GM12801 (cell line): Measurements from ENCODE around the gene SIRPB2.

Source experiments
- TF ChIP-seq, protein P1 (sequence below): IDR thresholded peaks from one replicate; pipeline ENCODE4 v1.5.1; 2011; ENCODE audit warnings: control low read depth; ENCODE audit not compliant: insufficient read length; ENCODE audit errors: extremely low read depth

Gene SIRPB2

DNA sequence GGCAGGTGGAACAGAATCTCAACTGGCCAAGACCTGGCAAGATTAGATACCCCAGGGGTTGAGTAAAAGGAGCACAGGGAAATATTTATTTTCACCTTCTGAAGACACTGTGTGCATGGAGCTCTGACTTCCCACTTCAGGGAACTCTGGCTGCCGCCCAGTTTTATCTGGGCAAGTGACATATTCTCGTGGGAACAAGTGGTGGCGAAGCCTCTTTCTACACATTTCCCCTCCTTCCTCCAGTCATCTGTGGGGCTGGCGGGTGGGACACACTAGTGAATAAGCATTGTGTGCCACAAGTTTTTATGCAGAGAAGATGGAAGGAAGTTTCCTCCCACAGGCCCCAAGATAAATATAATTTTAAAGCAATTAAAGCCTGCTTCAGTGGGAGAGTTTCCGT is 48.1 kb downstream of the SIRPB2 start:
- TF ChIP-seq, protein P1, sequence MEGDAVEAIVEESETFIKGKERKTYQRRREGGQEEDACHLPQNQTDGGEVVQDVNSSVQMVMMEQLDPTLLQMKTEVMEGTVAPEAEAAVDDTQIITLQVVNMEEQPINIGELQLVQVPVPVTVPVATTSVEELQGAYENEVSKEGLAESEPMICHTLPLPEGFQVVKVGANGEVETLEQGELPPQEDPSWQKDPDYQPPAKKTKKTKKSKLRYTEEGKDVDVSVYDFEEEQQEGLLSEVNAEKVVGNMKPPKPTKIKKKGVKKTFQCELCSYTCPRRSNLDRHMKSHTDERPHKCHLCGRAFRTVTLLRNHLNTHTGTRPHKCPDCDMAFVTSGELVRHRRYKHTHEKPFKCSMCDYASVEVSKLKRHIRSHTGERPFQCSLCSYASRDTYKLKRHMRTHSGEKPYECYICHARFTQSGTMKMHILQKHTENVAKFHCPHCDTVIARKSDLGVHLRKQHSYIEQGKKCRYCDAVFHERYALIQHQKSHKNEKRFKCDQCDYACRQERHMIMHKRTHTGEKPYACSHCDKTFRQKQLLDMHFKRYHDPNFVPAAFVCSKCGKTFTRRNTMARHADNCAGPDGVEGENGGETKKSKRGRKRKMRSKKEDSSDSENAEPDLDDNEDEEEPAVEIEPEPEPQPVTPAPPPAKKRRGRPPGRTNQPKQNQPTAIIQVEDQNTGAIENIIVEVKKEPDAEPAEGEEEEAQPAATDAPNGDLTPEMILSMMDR = no peak

DNA sequence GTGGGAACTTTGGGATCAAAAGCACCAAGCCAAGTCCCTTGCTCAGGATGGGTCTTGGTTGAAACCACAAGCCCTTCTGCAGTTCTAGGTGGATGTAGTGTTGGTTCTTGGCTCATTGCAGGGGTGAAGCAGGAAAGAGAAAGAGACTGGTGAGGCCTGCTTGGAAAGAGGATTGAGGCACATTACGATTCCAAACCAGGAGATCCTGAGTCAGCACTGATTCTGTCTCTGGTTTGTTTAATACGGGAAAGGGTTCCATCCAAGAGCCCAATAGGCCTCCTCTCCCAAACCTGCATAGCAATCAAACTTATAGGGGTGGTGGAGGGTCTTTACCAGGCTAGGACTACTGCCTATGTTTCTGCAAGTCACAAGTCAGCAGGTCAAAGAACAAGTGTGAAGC is 48.9 kb downstream of the SIRPB2 start:
- TF ChIP-seq, protein P1 = no peak

DNA sequence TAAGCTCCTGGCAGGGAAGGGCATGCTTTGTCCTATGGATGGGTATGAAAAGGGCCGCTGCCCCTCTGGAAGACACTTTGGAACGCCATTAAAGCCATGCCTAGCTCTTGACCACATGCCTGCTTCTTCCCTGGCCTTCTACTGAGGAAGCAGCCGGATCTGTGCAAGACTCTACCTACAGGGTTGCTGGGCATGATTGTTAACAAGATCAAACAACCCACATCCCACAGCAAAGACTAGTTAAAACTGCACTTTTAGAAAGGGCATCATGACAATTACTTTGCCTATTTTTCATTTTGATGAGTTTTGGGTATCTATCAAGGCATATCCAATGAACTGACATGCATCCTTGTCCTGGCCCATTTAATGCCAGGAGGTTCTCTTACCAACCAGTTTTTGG is 50.1 kb downstream of the SIRPB2 start:
- TF ChIP-seq, protein P1 = no peak

DNA sequence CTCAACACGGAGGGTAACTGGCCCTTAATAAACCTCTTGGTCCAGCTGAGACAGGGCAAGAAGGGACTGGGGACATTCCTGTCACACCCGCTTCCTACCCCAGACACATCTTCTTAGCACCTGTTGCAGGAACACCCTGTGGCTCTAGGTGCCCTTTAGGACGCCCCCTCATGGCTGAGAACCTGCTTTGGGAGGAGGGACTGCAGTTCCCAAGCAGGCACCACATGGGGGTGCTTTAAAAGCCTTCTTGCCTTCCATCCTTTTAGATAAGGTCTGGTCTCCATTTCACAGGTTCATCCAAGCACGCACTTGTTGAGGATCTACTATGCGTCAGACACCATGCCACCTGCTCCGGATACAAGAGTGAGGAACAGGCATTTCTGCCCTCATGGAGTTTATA is 51.2 kb downstream of the SIRPB2 start:
- TF ChIP-seq, protein P1 = no peak

DNA sequence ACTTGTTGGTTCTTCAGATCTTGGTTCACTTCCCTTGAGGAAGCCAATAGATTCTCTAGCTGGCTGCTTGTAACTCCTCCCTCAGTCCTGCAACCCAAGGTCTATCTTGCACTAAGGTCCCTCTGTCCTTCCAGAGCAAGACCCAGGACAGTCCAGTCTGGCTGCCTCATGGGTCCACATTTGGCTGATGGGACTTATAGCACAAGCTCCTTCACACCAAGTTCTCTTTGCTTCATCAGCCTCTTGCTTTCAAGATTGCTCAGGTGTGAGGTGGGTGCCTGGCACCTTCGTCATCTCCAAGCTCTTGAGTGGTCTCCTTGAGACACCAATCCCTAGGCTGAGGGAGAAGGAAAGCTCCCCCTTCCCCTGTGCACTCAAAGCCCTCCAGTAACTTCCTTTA is 52.9 kb downstream of the SIRPB2 start:
- TF ChIP-seq, protein P1 = no peak

DNA sequence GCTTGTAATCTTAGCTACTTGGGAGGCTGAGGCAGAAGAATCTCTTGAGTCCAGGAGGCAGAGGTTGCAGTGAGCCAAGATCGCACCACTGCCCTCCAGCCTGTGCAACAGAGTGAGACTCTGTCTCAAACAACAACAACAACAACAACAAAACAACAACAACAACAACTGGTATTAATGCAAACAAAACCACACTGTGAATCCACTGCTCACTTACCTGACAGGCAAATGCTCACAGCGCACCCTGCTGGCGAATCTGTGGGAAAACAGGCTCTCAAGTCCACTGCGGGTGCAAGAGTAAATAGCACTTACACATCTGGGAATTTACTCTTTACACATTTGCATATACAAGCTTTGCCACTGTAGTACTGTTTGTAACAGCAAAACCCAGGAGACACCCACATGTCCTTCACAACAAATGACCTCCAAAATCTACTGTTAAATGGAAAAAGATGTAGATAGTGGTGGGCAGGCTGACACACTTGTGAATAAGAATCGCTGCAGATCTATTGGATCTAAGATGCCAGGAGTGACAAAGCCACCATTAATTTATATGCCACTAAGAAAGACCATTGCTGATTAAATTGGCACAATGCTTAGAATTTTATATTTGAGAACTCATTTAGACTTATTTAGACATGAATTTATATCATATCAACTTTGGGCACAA is 53.9 kb downstream of the SIRPB2 start:
- TF ChIP-seq, protein P1 = no peak

DNA sequence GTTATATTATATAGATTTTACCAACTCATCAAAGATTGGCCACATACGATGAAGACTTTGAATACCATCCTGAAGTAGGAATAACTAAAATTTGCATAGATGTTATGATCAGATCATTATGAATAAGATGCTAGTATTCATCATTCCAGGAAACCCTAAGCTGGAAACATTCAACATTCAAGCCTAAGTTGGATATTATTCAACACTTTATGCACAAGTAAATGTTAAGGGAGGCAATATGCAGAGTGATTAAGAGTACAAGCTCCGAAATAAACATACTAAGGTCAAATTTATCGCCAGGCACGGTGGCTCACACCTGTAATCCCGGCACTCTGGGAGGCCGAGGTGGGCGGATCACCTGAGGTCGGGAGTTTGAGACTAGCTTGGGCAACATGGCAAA is 55.0 kb downstream of the SIRPB2 start:
- TF ChIP-seq, protein P1 = no peak

DNA sequence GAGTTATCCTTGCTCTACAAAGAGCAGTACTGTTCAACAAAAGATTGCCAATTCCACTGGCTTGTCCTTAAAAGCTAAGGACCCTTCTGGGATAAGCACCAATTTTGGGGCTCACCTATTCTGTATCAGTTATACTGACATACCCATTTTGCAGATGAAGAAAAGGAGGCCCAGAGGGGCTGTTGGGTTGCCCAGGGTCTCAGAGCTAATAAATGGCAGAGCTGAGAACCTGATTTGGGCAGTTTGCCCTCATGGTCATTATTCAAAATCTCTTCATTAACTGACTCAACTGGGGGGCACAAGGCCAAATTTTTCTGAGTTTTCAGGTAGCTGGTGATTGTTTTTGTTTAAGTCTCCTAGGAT is 55.9 kb downstream of the SIRPB2 start:
- TF ChIP-seq, protein P1 = no peak
